Adrenal gland (tissue), 12 donors: ENCODE data around the gene ARFGAP1. TPM values are rescaled to one million over a fixed set of nuclear protein-coding genes. Genes with fewer than 3 reads are reported as not detected.
A peak's percentile ranks its signal among the peaks of the same experiment; 100 is the strongest.

ENCODE experiments used
- DNase-seq, 7 donors: peaks; one replicate each; pipeline ENCODE4 v3.0.0-alpha.2; 2019 to 2020
- H3K27ac ChIP-seq, 5 donors: fragments of 200-600 bp; sonication (generic) in 4 of 5; 1 replicate in 3 of 5; 2 replicates in 2 of 5; pipeline versions ENCODE4 v1.5.1 to v1.8.0; 2016 to 2020; ENCODE audit warnings: mild to moderate bottlenecking in 1 of 5
- H3K27me3 ChIP-seq: fragments of 200-600 bp; 2 replicates; pipeline ENCODE4 v1.8.0; 2021
- H3K36me3 ChIP-seq, 2 donors: fragments of 200-600 bp; replicated peaks in 1 of 2; 1 replicate in 1 of 2; 2 replicates in 1 of 2; pipeline versions ENCODE4 v1.5.1 to v1.8.0; 2018 to 2022
- H3K4me1 ChIP-seq, 2 donors: fragments of 200-600 bp; replicated peaks in 1 of 2; 1 replicate in 1 of 2; 2 replicates in 1 of 2; pipeline versions ENCODE4 v1.5.1 to v1.8.0; 2018 to 2021
- H3K4me3 ChIP-seq, 4 donors: fragments of 200-600 bp; sonication (generic) in 3 of 4; one replicate each; pipeline ENCODE4 v1.5.1; 2016 to 2018
- H3K9me3 ChIP-seq, 3 donors: fragments of 200-600 bp; sonication (generic) in 1 of 3; replicated peaks in 1 of 3; 1 replicate in 2 of 3; 2 replicates in 1 of 3; pipeline versions ENCODE4 v1.5.1 to v1.8.0; 2016 to 2021
- CTCF ChIP-seq, 6 experiments: fragments of 450-650 bp in 4 of 6; fragments of 200-600 bp in 2 of 6; sonication (generic) in 1 of 6; IDR thresholded peaks; 1 replicate in 5 of 6; 2 replicates in 1 of 6; pipeline versions ENCODE4 v1.5.1 to v1.8.0; 2016 to 2021; ENCODE audit warnings: antibody characterized with exemption in 6 of 6, mild to moderate bottlenecking in 2 of 6, moderate library complexity in 1 of 6
- POLR2A ChIP-seq, 2 donors: fragments of 450-650 bp; IDR thresholded peaks; one replicate each; pipeline ENCODE4 v1.6.1; 2017; ENCODE audit warnings: antibody characterized with exemption in 2 of 2, mild to moderate bottlenecking in 2 of 2, moderate library complexity in 1 of 2
- WGBS, 4 donors: extraction: QIAGEN DNeasy Blood & Tissue Kit in 2 of 4; methylation state at CpG; one replicate each; pipeline versions ENCODE4 v1.1.5 to v1.1.7; 2013 to 2017; 5-methylcytosine and 5-hydroxymethylcytosine counted together
- intact Hi-C, 2 donors: fragments of 100-400 bp; cut with DNase I; formaldehyde crosslinking; loops; one replicate each; pipeline versions ENCODE4 v1.14.1 to v1.15.0; 2022 to 2023
- polyA plus RNA-seq, 3 donors: library from polyadenylated mRNA; stranded (reverse); fragments of 200-250 nt in 2 of 3; fragments of 350-450 nt in 1 of 3; fragmentation: Illumina TruSeq in 1 of 3; extraction: RNeasy Lipid Tissue Mini Kit (QIAGEN cat#74804) in 1 of 3; gene quantifications; one replicate each; pipeline ENCODE4 v1.2.3, GENCODE V29; 2013 to 2014
- total RNA-seq, 9 donors: library from RNA; depleted of rRNA in 4 of 9; stranded (reverse); fragments of >200 nt in 4 of 9; fragments of 120-200 nt in 1 of 9; fragmentation: NEBNext Ultra II Directional in 1 of 9; extraction: Animal tissue kit (Norgen Biotek cat#: 25700) in 1 of 9; gene quantifications; one replicate each; pipeline versions ENCODE4 v1.1.0 to v1.2.4, GENCODE V29; 2013 to 2023
- donor health status: healthy with polysubstance abuse.
- donor health status: Bipolar disorder and iron deficiency.
- donor health status: DM: yes; HTN: yes; CAD: no.
- donor health status: DM: no; HTN: no; CAD: no.
- donor health status: DM: no; HTN: no; CAD: no.
- donor health status: DM: yes; HTN: yes; CAD: no.

ARFGAP1 gene
- total and polyA plus RNA-seq, 12 donors, result 13.0 to 286 (median 61.5) TPM

DNA sequence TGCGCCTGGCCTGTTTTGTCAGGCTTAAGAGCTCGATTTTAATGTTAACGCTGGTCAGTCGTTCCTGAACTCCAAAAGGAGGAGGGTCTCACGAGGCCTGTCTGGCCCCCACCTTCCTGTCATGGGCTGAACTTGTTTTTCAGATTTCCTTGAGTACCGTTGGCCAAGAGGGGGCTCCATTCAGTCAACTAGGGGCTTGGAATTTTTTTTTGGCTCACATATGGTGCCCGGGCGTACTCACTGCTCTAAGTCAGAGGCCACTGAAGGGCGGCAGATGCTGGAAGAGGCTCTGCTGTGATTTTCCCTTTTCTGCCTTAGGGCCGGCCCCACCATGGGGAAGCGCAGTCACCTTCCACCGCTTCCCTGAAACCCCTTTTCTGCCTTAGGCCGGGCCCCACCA is 43.8 kb upstream of the ARFGAP1 start:
- Histone ChIP-seq H3K27me3 (peaks cover 4% of the 10 kb centered on the region), H3K9me3 (no peaks in the 10 kb centered on the region), H3K4me3 (no peak overlapping the region), H3K27ac (no peak overlapping the region), H3K4me1 (peaks cover 0 to 5% of the 10 kb centered on the region in 2 donors), H3K36me3 (no peaks in the 10 kb centered on the region)
- no peak for TF ChIP-seq CTCF (IDR thresholded peaks at IDR 0.05)
- TF ChIP-seq POLR2A (IDR thresholded peaks at IDR 0.05), result no peak
- no peak for DNase-seq
- WGBS, 4 donors, result 57 to 62% (median 60%) methylated on average over 13 of the region's 13 CpGs
- intact Hi-C loops, result no loop called here

DNA sequence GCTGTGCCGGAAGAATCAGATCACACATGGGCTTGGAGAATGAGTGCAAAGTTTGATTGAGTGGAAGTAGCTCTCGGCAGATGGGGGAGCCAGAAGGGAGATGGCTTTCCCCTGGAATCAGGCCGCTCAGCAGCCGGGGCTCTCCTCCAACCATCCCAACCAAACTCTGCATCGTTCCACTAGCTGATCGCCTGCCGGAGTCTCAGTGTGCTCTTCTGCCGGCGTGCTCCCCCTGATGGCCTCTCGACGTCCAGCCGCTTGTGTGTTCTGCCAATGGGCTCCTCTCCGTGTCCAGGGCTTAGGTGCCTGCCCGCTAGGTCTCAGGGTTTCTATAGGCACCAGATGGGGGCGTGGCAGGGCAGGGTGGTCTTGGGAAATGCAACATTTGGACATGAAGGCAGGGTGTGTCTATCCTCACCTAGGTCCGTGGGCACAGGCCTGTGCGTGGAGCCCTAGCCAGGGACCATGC is 41.8 kb upstream of the ARFGAP1 start:
- 8 to 17% (median 14%) methylated on average over 13 to 17 of the region's 17 CpGs for WGBS, 4 donors
- Histone ChIP-seq H3K27me3 (peaks cover 4% of the 10 kb centered on the region), H3K4me3 (no peak overlapping the region), H3K27ac (no peak overlapping the region), H3K4me1 (no peaks in the 10 kb centered on the region), H3K9me3 (no peaks in the 10 kb centered on the region), H3K36me3 (no peaks in the 10 kb centered on the region)
- no peak for TF ChIP-seq POLR2A (IDR thresholded peaks at IDR 0.05)
- peak; percentile 15 to 60 (median 52) for TF ChIP-seq CTCF (IDR thresholded peaks at IDR 0.05)
- peak; percentile 38 to 75 (median 66) for DNase-seq
- intact Hi-C loops, result loop anchor here in 1 of 2 donors (5.0 kb wide), 2 partner anchors 49 to 174 kb away; no protein-coding TSS in a partner anchor

GRCh38 chr20:63232235-63233060 is 40.2 kb upstream of the ARFGAP1 start:
- 60 to 72% (median 62%) methylated on average over 15 to 18 of the region's 18 CpGs for WGBS, 4 donors
- no peak for TF ChIP-seq CTCF (IDR thresholded peaks at IDR 0.05)
- TF ChIP-seq POLR2A (IDR thresholded peaks at IDR 0.05), result no peak
- no peak for DNase-seq
- Histone ChIP-seq H3K27me3 (peaks cover 4% of the 10 kb centered on the region), H3K36me3 (no peaks in the 10 kb centered on the region), H3K27ac (no peak overlapping the region), H3K4me1 (no peaks in the 10 kb centered on the region), H3K4me3 (no peak overlapping the region), H3K9me3 (no peaks in the 10 kb centered on the region)
- intact Hi-C loops, result loop anchor here in 1 of 2 donors (5.0 kb wide), 2 partner anchors 50 to 175 kb away; no protein-coding TSS in a partner anchor

DNA sequence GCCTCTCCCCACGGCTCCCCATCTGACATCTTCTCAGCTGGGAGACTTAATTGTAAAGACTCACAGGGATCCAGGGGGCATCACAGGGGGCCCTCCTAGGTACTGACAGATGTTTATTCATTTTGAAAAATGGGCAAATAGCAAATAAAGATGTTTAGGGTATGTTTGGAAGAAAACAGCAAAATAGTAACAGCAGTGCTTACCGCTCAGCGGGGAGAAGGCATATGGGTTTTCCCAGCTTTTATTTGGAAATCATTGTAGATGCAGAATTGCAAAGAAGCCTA is 39.6 kb upstream of the ARFGAP1 start:
- no peaks in the 10 kb centered on the region for H3K9me3 ChIP-seq
- 60 to 95% (median 68%) methylated on average over 2 to 3 of the region's 3 CpGs for WGBS, 4 donors
- H3K27ac ChIP-seq, result no peak overlapping the region
- H3K4me3 ChIP-seq, result no peak overlapping the region
- intact Hi-C loops, result loop anchor here in 1 of 2 donors (5.0 kb wide), 2 partner anchors 51 to 176 kb away; no protein-coding TSS in a partner anchor
- TF ChIP-seq CTCF (IDR thresholded peaks at IDR 0.05) (no peak), POLR2A (IDR thresholded peaks at IDR 0.05) (no peak)
- peaks cover 4% of the 10 kb centered on the region for H3K27me3 ChIP-seq
- no peaks in the 10 kb centered on the region for H3K36me3 ChIP-seq
- no peak for DNase-seq
- H3K4me1 ChIP-seq, result no peaks in the 10 kb centered on the region
